H1 (cell line): Measurements from ENCODE around the gene GABBR1. TPM values are rescaled to one million over a fixed set of nuclear protein-coding genes. Genes with fewer than 3 reads are reported as not detected.

Experiments
- FOSL1 ChIP-seq: IDR thresholded peaks from 2 replicates; pipeline ENCODE4 v1.6.1; 2011; ENCODE audit warnings: mild to moderate bottlenecking, low read depth, low read length, moderate library complexity; ENCODE audit not compliant: insufficient read depth
- HDAC6 ChIP-seq: IDR thresholded peaks from one replicate; pipeline ENCODE4 v1.7.1; 2012; ENCODE audit warnings: low read depth, mild to moderate bottlenecking, inconsistent platforms, low read length, moderate library complexity
- NRF1 ChIP-seq: IDR thresholded peaks from 2 replicates; pipeline ENCODE4 v1.6.1; 2011; ENCODE audit warnings: mild to moderate bottlenecking, low read depth, low read length, improper control_type of control experiment
- YY1 ChIP-seq: IDR thresholded peaks from 2 replicates; pipeline ENCODE4 v1.6.1; 2011; ENCODE audit warnings: low read depth, mild to moderate bottlenecking, low read length
- polyA plus RNA-seq, 7 experiments: library from polyadenylated mRNA; depleted of rRNA in 3 of 7; stranded (reverse) in 5 of 7; unstranded in 2 of 7; fragments of >200 nt in 5 of 7; fragments of 200-250 nt in 2 of 7; gene quantifications; 1 replicate in 5 of 7; 2 replicates in 1 of 7; 4 replicates in 1 of 7; pipeline versions ENCODE4 v1.2.1 to v1.2.3, GENCODE V29; 2011 to 2013; ENCODE audit warnings: missing spikeins in 2 of 7, mixed read lengths in 2 of 7
- total RNA-seq: library from RNA; stranded (reverse); fragmentation: NEBNext Ultra II Directional; extraction: Animal tissue kit (Norgen Biotek cat#: 25700); gene quantifications from 2 replicates; pipeline ENCODE4 v1.2.1, GENCODE V29; 2021
- TF ChIP-seq, protein P1 (sequence below): fragments of 300-600 bp; sonication (generic); IDR thresholded peaks from 2 replicates; pipeline ENCODE4 v1.7.1; 2012; ENCODE audit warnings: low read length, moderate library complexity, mild to moderate bottlenecking, inconsistent platforms; ENCODE audit not compliant: insufficient replicate concordance
- TF ChIP-seq, protein P2 (sequence below): IDR thresholded peaks from 2 replicates; pipeline ENCODE4 v1.6.1; 2012; ENCODE audit warnings: inconsistent platforms

The GABBR1 gene
- total and polyA plus RNA-seq, 2 of the 8 experiments (the other 6 are each of a cell fraction or from before 2014, with no cell fraction given): 75.9 to 78.3 TPM

DNA sequence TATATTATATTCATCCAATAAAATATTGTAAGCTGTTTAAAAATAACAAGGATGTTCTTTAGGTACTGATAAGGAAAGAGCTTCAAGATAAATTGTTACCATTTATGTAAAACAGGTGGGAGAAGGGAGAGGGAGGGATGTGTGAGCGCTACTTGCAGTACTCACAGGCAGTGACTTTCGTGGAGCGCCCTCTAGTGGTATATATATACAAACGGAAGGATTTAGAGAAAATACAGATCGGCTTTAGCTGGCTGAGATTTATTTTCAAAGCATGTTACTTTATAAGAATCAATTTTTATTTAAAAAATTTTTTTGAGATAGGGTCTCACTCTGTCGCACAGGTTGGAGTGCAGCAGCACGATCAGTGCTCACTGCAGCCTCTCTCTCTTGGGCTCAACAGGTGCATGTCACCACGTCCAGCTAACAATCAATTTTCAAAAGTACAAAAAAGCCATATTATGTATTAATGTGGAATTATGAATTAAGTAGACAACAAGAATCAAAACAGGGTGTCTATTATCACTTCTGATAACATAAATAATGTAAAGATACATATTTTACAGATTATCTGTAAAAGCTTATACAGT, 20.6 kb upstream of the GABBR1 start (continued):
- TF ChIP-seq NRF1: no peak
- no peak for TF ChIP-seq FOSL1
- TF ChIP-seq HDAC6: no peak
- no peak for TF ChIP-seq YY1
- TF ChIP-seq, protein P1, sequence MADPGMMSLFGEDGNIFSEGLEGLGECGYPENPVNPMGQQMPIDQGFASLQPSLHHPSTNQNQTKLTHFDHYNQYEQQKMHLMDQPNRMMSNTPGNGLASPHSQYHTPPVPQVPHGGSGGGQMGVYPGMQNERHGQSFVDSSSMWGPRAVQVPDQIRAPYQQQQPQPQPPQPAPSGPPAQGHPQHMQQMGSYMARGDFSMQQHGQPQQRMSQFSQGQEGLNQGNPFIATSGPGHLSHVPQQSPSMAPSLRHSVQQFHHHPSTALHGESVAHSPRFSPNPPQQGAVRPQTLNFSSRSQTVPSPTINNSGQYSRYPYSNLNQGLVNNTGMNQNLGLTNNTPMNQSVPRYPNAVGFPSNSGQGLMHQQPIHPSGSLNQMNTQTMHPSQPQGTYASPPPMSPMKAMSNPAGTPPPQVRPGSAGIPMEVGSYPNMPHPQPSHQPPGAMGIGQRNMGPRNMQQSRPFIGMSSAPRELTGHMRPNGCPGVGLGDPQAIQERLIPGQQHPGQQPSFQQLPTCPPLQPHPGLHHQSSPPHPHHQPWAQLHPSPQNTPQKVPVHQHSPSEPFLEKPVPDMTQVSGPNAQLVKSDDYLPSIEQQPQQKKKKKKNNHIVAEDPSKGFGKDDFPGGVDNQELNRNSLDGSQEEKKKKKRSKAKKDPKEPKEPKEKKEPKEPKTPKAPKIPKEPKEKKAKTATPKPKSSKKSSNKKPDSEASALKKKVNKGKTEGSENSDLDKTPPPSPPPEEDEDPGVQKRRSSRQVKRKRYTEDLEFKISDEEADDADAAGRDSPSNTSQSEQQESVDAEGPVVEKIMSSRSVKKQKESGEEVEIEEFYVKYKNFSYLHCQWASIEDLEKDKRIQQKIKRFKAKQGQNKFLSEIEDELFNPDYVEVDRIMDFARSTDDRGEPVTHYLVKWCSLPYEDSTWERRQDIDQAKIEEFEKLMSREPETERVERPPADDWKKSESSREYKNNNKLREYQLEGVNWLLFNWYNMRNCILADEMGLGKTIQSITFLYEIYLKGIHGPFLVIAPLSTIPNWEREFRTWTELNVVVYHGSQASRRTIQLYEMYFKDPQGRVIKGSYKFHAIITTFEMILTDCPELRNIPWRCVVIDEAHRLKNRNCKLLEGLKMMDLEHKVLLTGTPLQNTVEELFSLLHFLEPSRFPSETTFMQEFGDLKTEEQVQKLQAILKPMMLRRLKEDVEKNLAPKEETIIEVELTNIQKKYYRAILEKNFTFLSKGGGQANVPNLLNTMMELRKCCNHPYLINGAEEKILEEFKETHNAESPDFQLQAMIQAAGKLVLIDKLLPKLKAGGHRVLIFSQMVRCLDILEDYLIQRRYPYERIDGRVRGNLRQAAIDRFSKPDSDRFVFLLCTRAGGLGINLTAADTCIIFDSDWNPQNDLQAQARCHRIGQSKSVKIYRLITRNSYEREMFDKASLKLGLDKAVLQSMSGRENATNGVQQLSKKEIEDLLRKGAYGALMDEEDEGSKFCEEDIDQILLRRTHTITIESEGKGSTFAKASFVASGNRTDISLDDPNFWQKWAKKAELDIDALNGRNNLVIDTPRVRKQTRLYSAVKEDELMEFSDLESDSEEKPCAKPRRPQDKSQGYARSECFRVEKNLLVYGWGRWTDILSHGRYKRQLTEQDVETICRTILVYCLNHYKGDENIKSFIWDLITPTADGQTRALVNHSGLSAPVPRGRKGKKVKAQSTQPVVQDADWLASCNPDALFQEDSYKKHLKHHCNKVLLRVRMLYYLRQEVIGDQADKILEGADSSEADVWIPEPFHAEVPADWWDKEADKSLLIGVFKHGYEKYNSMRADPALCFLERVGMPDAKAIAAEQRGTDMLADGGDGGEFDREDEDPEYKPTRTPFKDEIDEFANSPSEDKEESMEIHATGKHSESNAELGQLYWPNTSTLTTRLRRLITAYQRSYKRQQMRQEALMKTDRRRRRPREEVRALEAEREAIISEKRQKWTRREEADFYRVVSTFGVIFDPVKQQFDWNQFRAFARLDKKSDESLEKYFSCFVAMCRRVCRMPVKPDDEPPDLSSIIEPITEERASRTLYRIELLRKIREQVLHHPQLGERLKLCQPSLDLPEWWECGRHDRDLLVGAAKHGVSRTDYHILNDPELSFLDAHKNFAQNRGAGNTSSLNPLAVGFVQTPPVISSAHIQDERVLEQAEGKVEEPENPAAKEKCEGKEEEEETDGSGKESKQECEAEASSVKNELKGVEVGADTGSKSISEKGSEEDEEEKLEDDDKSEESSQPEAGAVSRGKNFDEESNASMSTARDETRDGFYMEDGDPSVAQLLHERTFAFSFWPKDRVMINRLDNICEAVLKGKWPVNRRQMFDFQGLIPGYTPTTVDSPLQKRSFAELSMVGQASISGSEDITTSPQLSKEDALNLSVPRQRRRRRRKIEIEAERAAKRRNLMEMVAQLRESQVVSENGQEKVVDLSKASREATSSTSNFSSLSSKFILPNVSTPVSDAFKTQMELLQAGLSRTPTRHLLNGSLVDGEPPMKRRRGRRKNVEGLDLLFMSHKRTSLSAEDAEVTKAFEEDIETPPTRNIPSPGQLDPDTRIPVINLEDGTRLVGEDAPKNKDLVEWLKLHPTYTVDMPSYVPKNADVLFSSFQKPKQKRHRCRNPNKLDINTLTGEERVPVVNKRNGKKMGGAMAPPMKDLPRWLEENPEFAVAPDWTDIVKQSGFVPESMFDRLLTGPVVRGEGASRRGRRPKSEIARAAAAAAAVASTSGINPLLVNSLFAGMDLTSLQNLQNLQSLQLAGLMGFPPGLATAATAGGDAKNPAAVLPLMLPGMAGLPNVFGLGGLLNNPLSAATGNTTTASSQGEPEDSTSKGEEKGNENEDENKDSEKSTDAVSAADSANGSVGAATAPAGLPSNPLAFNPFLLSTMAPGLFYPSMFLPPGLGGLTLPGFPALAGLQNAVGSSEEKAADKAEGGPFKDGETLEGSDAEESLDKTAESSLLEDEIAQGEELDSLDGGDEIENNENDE: no peak
- TF ChIP-seq, protein P2, sequence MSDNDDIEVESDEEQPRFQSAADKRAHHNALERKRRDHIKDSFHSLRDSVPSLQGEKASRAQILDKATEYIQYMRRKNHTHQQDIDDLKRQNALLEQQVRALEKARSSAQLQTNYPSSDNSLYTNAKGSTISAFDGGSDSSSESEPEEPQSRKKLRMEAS: no peak
